Parathyroid adenoma (tissue), 2 donors: ENCODE measurements around the gene TTC28.

Experiments
- H2AFZ ChIP-seq: fragments of 300-600 bp; sonication (generic); one replicate; pipeline ENCODE4 v1.7.0; 2017; ENCODE audit warnings: antibody characterized with exemption, mild to moderate bottlenecking
- H3K27ac ChIP-seq: fragments of 300-600 bp; sonication (generic); one replicate; pipeline ENCODE4 v1.7.0; 2017
- H3K27me3 ChIP-seq: fragments of 300-600 bp; sonication (generic); one replicate; pipeline ENCODE4 v1.7.0; 2017; ENCODE audit warnings: low read length; ENCODE audit not compliant: control insufficient read depth, insufficient read depth
- H3K36me3 ChIP-seq: fragments of 300-600 bp; sonication (generic); one replicate; pipeline ENCODE4 v1.7.0; 2017; ENCODE audit warnings: low read length; ENCODE audit not compliant: control insufficient read depth, insufficient read depth
- H3K4me1 ChIP-seq: fragments of 300-600 bp; sonication (generic); one replicate; pipeline ENCODE4 v1.7.0; 2017; ENCODE audit warnings: control low read depth
- H3K4me2 ChIP-seq: fragments of 300-600 bp; sonication (generic); one replicate; pipeline ENCODE4 v1.7.0; 2017; ENCODE audit warnings: low read length
- H3K4me3 ChIP-seq: fragments of 300-600 bp; sonication (generic); one replicate; pipeline ENCODE4 v1.7.0; 2017; ENCODE audit warnings: low read depth, low read length
- H3K79me2 ChIP-seq: fragments of 300-600 bp; sonication (generic); one replicate; pipeline ENCODE4 v1.7.0; 2017; ENCODE audit warnings: control low read depth
- H3K9ac ChIP-seq: fragments of 300-600 bp; sonication (generic); one replicate; pipeline ENCODE4 v1.7.0; 2017; ENCODE audit warnings: mild to moderate bottlenecking
- H3K9me3 ChIP-seq: fragments of 300-600 bp; sonication (generic); one replicate; pipeline ENCODE4 v1.7.0; 2017; ENCODE audit warnings: low read length; ENCODE audit not compliant: control insufficient read depth
- TF ChIP-seq, protein P1 (sequence below): fragments of 300-600 bp; sonication (generic); IDR thresholded peaks from one replicate; pipeline ENCODE4 v1.7.0; 2017; ENCODE audit warnings: antibody characterized with exemption, mild to moderate bottlenecking
- donor health status: primary hyperparathyroidism.

TTC28 gene

DNA sequence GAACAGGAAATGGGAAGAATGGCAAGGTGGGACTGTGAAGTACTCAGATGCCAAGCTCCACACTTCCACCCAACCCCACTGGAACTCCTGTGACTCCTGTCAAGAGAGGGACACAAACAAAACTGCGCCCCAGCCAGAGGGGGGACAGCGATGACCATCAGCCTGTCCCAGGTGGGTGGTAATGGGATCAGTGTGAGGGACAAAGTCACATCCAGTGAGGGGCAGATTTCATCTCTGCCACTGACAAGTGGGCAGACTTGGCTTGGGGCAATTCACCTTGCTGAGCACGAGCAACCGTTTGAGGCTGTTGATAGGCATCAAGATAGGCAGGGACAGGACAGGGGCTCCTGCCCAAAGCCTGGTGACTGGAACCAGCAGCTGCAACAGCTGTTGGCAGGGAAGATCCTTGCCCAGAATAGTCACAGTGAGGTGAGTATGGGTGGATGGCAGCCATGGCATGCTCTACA lies 655.2 kb downstream of the TTC28 start:
- TF ChIP-seq, protein P1, sequence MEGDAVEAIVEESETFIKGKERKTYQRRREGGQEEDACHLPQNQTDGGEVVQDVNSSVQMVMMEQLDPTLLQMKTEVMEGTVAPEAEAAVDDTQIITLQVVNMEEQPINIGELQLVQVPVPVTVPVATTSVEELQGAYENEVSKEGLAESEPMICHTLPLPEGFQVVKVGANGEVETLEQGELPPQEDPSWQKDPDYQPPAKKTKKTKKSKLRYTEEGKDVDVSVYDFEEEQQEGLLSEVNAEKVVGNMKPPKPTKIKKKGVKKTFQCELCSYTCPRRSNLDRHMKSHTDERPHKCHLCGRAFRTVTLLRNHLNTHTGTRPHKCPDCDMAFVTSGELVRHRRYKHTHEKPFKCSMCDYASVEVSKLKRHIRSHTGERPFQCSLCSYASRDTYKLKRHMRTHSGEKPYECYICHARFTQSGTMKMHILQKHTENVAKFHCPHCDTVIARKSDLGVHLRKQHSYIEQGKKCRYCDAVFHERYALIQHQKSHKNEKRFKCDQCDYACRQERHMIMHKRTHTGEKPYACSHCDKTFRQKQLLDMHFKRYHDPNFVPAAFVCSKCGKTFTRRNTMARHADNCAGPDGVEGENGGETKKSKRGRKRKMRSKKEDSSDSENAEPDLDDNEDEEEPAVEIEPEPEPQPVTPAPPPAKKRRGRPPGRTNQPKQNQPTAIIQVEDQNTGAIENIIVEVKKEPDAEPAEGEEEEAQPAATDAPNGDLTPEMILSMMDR = no peak
- Histone ChIP-seq H3K9me3 (no peaks in the 10 kb centered on the region), H3K4me1 (no peaks in the 10 kb centered on the region), H3K36me3 (no peaks in the 10 kb centered on the region), H3K27ac (no peak overlapping the region), H3K9ac (no peak overlapping the region), H2AFZ (no peak overlapping the region), H3K4me2 (no peak overlapping the region), H3K27me3 (no peaks in the 10 kb centered on the region), H3K4me3 (no peak overlapping the region), H3K79me2 (no peaks in the 10 kb centered on the region)

DNA sequence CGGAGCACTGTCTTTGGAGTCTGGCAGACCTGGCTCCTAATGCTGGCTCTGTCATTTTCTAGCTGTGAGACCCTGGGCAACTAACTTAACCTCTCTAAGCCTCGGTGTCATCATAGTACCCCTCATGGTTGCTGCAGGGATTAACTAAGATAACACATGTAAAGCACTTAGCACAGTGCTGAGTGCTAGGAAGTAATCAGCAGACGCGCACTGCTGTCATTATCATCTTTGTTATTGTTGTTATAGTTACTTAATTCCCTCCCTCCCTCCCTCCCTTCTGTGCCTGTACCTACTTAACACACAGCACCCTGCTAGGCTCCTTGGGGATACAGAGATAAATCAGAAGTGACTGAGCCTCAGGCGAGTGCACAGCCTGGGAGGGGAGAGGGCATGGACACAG lies 655.9 kb downstream of the TTC28 start:
- Histone ChIP-seq H3K4me2 (no peak overlapping the region), H3K9me3 (no peaks in the 10 kb centered on the region), H3K27me3 (no peaks in the 10 kb centered on the region), H3K4me1 (no peaks in the 10 kb centered on the region), H3K9ac (no peak overlapping the region), H3K27ac (no peak overlapping the region), H2AFZ (no peak overlapping the region), H3K36me3 (no peaks in the 10 kb centered on the region), H3K4me3 (no peak overlapping the region), H3K79me2 (no peaks in the 10 kb centered on the region)
- TF ChIP-seq, protein P1 = no peak

DNA sequence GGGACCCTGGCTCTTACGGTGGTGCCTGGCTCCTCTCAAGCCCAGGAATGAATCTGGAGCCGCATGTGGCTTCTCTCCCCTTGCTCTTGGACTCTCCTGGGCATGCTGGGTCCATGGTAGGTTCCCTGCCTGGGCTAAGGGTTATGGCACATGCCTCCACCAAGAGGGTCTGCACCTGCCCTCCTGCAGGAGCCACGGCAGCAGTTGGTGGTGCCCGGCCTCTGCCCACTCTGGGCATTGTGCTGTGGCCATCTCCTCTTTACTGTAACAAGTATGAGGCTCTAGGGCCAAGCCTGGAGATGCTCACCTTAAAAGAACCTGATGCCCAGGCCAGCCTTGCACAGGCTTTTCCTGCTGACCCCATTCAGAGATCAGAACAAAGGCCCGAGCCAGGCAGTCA lies 656.6 kb downstream of the TTC28 start:
- Histone ChIP-seq H3K27me3 (no peaks in the 10 kb centered on the region), H3K4me3 (no peak overlapping the region), H3K27ac (no peak overlapping the region), H3K36me3 (no peaks in the 10 kb centered on the region), H3K79me2 (no peaks in the 10 kb centered on the region), H3K4me1 (no peaks in the 10 kb centered on the region), H2AFZ (no peak overlapping the region), H3K9ac (no peak overlapping the region), H3K4me2 (no peak overlapping the region), H3K9me3 (no peaks in the 10 kb centered on the region)
- TF ChIP-seq, protein P1 = no peak

DNA sequence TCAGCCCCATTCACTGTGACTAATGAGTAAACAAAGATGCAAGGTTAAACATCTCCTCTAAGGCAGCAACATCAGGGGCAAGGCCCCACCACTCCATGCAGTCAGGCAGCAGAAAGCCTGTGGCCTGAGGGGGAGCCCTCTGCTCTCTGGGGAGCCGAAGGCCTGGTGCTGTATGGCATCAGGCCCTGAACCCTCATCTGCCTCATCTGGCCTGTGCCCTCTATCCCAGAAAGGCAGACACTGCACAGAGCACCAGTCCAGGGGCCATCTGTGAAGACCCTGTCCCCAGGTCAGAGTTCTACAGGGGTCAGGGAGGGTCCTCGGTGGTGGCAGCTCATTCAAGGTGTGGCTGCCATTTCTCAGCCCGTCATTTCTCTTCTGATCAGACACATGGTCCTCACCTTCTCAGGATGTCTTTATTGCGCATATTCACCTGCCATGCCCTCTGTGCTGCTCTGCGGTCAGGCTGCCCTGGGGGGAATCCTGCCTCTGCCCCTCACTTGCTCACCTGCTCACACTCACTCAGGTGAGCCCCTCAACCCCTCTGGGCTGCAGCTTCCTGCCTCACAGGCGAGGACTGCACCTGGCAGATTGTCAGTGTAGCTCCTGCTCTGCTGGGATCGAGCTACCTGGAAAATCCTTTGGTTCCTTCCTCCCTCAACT lies 657.5 kb downstream of the TTC28 start:
- H3K27ac ChIP-seq = no peak overlapping the region
- no peaks in the 10 kb centered on the region for H3K4me1 ChIP-seq
- H3K4me3 ChIP-seq = no peak overlapping the region

More for the DNA sequence above, 657.5 kb downstream of the TTC28 start:
- no peaks in the 10 kb centered on the region for H3K9me3 ChIP-seq
- no peaks in the 10 kb centered on the region for H3K27me3 ChIP-seq
- no peaks in the 10 kb centered on the region for H3K79me2 ChIP-seq
- no peak overlapping the region for H3K4me2 ChIP-seq
- TF ChIP-seq, protein P1 = no peak
- no peak overlapping the region for H3K9ac ChIP-seq
- H3K36me3 ChIP-seq = no peaks in the 10 kb centered on the region
- no peak overlapping the region for H2AFZ ChIP-seq
